ENCODE data around the gene BEND6. TPM values are rescaled to one million over a fixed set of nuclear protein-coding genes. Genes with fewer than 3 reads are reported as not detected.

Gene BEND6
- total and polyA plus RNA-seq, 2 of the 4 experiments (the other 2 are of a cell fraction): 4.1 to 9.7 TPM

DNA sequence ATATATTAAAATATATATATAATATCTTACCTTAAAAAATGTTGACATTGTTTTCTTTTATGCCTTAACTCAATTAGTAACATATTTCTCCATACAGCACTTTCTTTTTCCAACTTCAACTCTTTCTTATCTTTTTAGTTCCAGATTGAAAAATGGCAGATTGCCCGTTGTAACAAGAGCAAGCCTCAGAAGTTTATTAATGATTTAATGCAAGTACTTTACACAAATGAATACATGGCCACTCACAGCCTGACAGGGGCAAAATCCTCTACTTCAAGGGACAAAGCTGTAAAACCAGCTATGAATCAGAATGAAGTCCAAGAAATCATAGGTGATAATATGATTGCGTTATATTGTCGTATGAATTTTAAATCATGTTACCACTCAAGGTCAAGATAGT is 62.2 kb downstream of the BEND6 start:
- DNase-seq (peak; percentile 5), ATAC-seq (ENCODE audit: low read depth) (no peak)
- no peak overlapping the region for H4K5ac ChIP-seq (ENCODE audit: low read depth, low read length)
- no peak overlapping the region for H3K14ac ChIP-seq (replicated peaks; ENCODE audit: low read depth, low read length)
- no peaks in the 10 kb centered on the region for H3K79me1 ChIP-seq (ENCODE audit: low read depth in 1 of 2, low read length in 2 of 2)
- POLR2A ChIA-PET (ENCODE audit: unreplicated experiment): no interaction called here
- no CpG with 5 or more reads among the region's 3 CpGs for WGBS, 2 experiments (ENCODE audit: extremely low coverage in 2 of 2, insufficient read length in 1 of 2)
- intact Hi-C loops (cut with micrococcal nuclease): no loop called here
- peaks cover 2% of the 10 kb centered on the region; the same call in 1 of the 2 replicates for H3K4me1 ChIP-seq (ENCODE audit: control insufficient read depth, insufficient read depth, low read length)
- no peak overlapping the region for H3K4ac ChIP-seq (ENCODE audit: low read depth, low read length)
- BruUV-seq (replicated peaks): no TSS peak
- in situ Hi-C loops (cut with MboI; ENCODE audit: low sequenced_read_pairs): no loop called here
- no peak overlapping the region for H2AK9ac ChIP-seq (replicated peaks; ENCODE audit: low read depth, low read length, poor library complexity)
- H2BK5ac ChIP-seq (ENCODE audit: low read depth, low read length, poor library complexity, severe bottlenecking): no peak overlapping the region
- no peak overlapping the region for H3K23ac ChIP-seq (ENCODE audit: low read depth, low read length)
- H3K27me3 ChIP-seq (ENCODE audit: control insufficient read depth, insufficient read depth, low read length): no peaks in the 10 kb centered on the region
- H3K9ac ChIP-seq (ENCODE audit: low read depth, low read length): no peak overlapping the region
- no peaks in the 10 kb centered on the region for H3K36me3 ChIP-seq (ENCODE audit: control insufficient read depth, insufficient read depth, low read length)
- peaks cover 5% of the 10 kb centered on the region; the same call in 1 of the 2 replicates for H3K9me1 ChIP-seq (ENCODE audit: insufficient read depth, low read length)
- no peak overlapping the region for H2AK5ac ChIP-seq (ENCODE audit: low read depth, low read length)
- H3K4me2 ChIP-seq (ENCODE audit: low read depth, low read length): no peak overlapping the region
- dilution Hi-C loops (cut with HindIII; ENCODE audit: low sequenced_read_pairs, unreplicated experiment): no loop called here
- H3K18ac ChIP-seq (ENCODE audit: low read depth, low read length): no peak overlapping the region
- H4K91ac ChIP-seq (ENCODE audit: insufficient read depth, low read depth, low read length): no peak overlapping the region
- H3K9me3 ChIP-seq (ENCODE audit: control insufficient read depth, insufficient read depth, low read length): no peaks in the 10 kb centered on the region
- CTCF ChIA-PET: interaction anchor here (0.6 kb wide), 1 partner anchor 115 kb away, joined by 3 read pairs; no protein-coding TSS in a partner anchor
- no peak overlapping the region for H2BK120ac ChIP-seq (ENCODE audit: low read depth, low read length)
- no peaks in the 10 kb centered on the region for H4K20me1 ChIP-seq (ENCODE audit: insufficient read depth, low read length)
- no peak overlapping the region for H4K8ac ChIP-seq (ENCODE audit: low read depth in 2 of 2, low read length in 2 of 2)
- H2BK20ac ChIP-seq (ENCODE audit: low read depth, low read length): no peak overlapping the region
- H2BK15ac ChIP-seq (ENCODE audit: low read depth, low read length): no peak overlapping the region
- H3K27ac ChIP-seq (ENCODE audit: insufficient read depth, low read length): no peak overlapping the region
- no peak overlapping the region for H3K4me3 ChIP-seq (ENCODE audit: insufficient read depth, low read depth, low read length)
- H2AFZ ChIP-seq (replicated peaks; ENCODE audit: low read length, poor library complexity): no peak overlapping the region
- no peak overlapping the region for H3K56ac ChIP-seq (ENCODE audit: extremely low read depth, insufficient read depth, low read length)
- TF ChIP-seq POLR2A (IDR thresholded peaks at IDR 0.05; ENCODE audit: low read depth, low read length) (no peak), MAZ (IDR thresholded peaks at IDR 0.05; ENCODE audit: borderline replicate concordance, low read depth, low read length) (no peak)

Measured in IMR-90 (cell line).